Measurements from ENCODE around the gene LIN28B. TPM values are rescaled to one million over a fixed set of nuclear protein-coding genes. Genes with fewer than 3 reads are reported as not detected.

LIN28B gene
- total RNA-seq, 2 donors from 2014 or later: not detected

DNA sequence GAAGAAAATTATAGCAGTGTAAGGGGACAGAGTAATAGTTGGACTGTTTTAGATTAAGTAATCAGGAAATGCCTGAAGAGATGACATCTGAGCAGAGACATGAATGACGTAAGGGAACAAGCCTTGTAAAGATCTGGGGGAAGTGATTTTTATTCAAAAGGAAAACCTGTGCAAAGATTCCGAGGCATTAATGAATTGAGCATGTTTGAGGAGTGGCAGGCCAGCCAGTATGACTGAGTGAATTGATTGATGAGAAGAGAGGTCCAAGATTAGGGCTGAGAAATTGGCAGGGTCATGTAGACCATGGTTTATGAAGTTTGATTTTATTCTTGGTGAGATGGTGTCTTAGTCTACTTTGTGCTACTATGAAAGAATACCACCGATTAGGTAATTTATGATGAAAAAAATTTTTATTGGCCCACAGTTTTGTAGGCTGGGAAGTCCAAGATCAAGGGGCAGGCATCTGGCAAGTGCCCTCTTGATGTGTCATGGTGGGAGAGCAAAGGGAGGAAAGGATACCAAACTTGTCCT lies 95.1 kb downstream of the LIN28B start:
- no peak for DNase-seq
- no peaks in the 10 kb centered on the region for H3K36me3 ChIP-seq (replicated peaks in 1 of 2; ENCODE audit: insufficient read depth in 1 of 2, low read depth in 2 of 2)
- no peaks in the 10 kb centered on the region for H3K27me3 ChIP-seq
- H3K4me1 ChIP-seq: no peaks in the 10 kb centered on the region
- no peak for TF ChIP-seq CTCF (IDR thresholded peaks at IDR 0.05)
- no peak overlapping the region for H3K4me3 ChIP-seq
- no peaks in the 10 kb centered on the region for H3K9me3 ChIP-seq
- ATAC-seq: no peak
- WGBS, 2 donors: 41 to 54% methylated on average over 3 of the region's 3 CpGs
- no peak overlapping the region for H3K27ac ChIP-seq
- intact Hi-C loops (cut with DNase I): no loop called here

DNA sequence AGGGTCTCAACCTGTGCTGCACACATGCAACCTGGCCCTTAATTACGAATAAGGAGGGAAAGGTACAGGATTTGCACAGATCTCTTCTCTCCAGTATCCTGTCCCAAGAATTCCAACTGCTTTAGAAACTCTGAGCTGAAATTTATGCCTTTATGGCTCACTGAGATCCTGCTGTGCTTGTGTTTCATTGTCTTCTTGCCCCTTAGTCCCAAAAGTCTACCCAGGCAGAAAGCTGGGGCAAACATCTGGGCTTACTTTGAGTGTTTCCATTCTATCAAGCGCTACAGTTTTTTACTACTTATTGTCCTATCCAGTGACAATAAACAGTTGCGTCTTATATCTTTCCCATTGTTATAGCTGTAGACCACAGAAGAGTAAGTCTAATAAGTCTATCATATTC lies 99.7 kb downstream of the LIN28B start:
- H3K36me3 ChIP-seq (replicated peaks in 1 of 2; ENCODE audit: insufficient read depth in 1 of 2, low read depth in 2 of 2): no peaks in the 10 kb centered on the region
- no peak overlapping the region for H3K4me3 ChIP-seq
- intact Hi-C loops (cut with DNase I): no loop called here
- TF ChIP-seq CTCF (IDR thresholded peaks at IDR 0.05): no peak
- no peak for TF ChIP-seq POLR2A (IDR thresholded peaks at IDR 0.05)
- 82 to 88% methylated on average over 3 of the region's 3 CpGs for WGBS, 2 donors
- no peaks in the 10 kb centered on the region for H3K27me3 ChIP-seq
- H3K9me3 ChIP-seq: no peaks in the 10 kb centered on the region
- H3K4me1 ChIP-seq: no peaks in the 10 kb centered on the region
- no peak overlapping the region for H3K27ac ChIP-seq
- DNase-seq (no peak), ATAC-seq (no peak)

DNA sequence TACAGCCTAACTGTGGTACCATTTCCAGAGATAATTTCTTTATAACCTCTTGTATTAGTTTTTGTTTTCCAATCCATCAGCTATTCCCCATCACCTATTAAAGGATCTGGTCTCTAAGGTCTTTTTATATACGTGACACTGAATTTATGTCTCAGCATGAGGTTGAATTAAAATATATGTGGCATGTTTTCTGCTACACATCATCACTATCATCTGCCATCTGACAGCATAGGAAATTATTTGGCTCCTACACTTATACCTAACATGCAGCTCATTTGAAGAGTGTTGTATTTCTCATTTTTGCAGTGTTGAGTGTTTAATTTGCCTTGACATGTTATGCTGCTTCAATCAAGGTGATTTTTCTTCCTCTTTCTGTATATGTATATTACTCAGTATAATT lies 100.3 kb downstream of the LIN28B start:
- Histone ChIP-seq H3K4me1 (no peaks in the 10 kb centered on the region), H3K9me3 (no peaks in the 10 kb centered on the region), H3K4me3 (no peak overlapping the region), H3K27ac (no peak overlapping the region), H3K36me3 (replicated peaks in 1 of 2; ENCODE audit: insufficient read depth in 1 of 2, low read depth in 2 of 2) (no peaks in the 10 kb centered on the region), H3K27me3 (no peaks in the 10 kb centered on the region)
- 71 to 73% methylated on average over 1 of the region's 1 CpG for WGBS, 2 donors
- ATAC-seq (no peak), DNase-seq (no peak)
- TF ChIP-seq POLR2A (IDR thresholded peaks at IDR 0.05) (no peak), CTCF (IDR thresholded peaks at IDR 0.05) (no peak)
- intact Hi-C loops (cut with DNase I): no loop called here

- no peak overlapping the region for H3K27ac ChIP-seq
- ATAC-seq (no peak), DNase-seq (no peak)
- H3K9me3 ChIP-seq: no peaks in the 10 kb centered on the region
- no peaks in the 10 kb centered on the region for H3K27me3 ChIP-seq
- H3K36me3 ChIP-seq (replicated peaks in 1 of 2; ENCODE audit: insufficient read depth in 1 of 2, low read depth in 2 of 2): no peaks in the 10 kb centered on the region
- intact Hi-C loops (cut with DNase I): no loop called here
- no peaks in the 10 kb centered on the region for H3K4me1 ChIP-seq
- H3K4me3 ChIP-seq: no peak overlapping the region
- TF ChIP-seq POLR2A (IDR thresholded peaks at IDR 0.05): no peak
- no peak for TF ChIP-seq CTCF (IDR thresholded peaks at IDR 0.05)
Measured at GRCh38 chr6:105058316-105058715, 101.4 kb downstream of the LIN28B start.

DNA sequence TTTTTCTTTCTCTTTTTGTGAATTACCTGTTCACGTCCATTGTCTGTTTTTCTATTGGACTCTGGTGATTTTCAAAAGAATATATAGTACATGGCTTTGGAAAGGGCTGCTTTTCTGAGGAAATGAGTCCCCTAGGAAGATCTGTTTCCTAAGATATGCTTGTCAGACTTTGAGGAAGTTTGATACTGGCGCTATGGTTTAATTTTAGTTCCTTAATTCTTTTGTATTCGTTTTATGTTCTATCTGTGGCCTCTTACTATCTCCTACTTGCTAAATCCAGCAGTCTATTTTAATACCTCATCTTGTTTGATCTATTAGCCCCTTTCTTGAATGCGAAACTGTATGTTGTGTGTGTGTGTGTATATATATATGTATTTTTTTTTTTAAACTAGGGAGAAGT lies 101.9 kb downstream of the LIN28B start:
- H3K27me3 ChIP-seq: no peaks in the 10 kb centered on the region
- intact Hi-C loops (cut with DNase I): no loop called here
- H3K9me3 ChIP-seq: no peaks in the 10 kb centered on the region
- ATAC-seq: no peak
- DNase-seq: no peak
- no peaks in the 10 kb centered on the region for H3K4me1 ChIP-seq
- 51 to 63% methylated on average over 4 of the region's 4 CpGs for WGBS, 2 donors
- TF ChIP-seq CTCF (IDR thresholded peaks at IDR 0.05): no peak
- no peak for TF ChIP-seq POLR2A (IDR thresholded peaks at IDR 0.05)
- no peaks in the 10 kb centered on the region for H3K36me3 ChIP-seq (replicated peaks in 1 of 2; ENCODE audit: insufficient read depth in 1 of 2, low read depth in 2 of 2)
- H3K27ac ChIP-seq: no peak overlapping the region
- no peak overlapping the region for H3K4me3 ChIP-seq
